Activated CD8-positive, alpha-beta memory T cell treated with anti-CD3 and anti-CD28 coated beads for 4 hours (primary cell): ENCODE measurements around the gene HYLS1.
"Not testable (repeated sequence)": the region's sequence is repeated elsewhere in the genome, so short reads cannot be mapped to it uniquely, and the experiment has no call there.

ENCODE experiments used
- DNase-seq, 2 donors: peaks; one replicate each; pipeline ENCODE4 v3.0.0-alpha.2; 2020; ENCODE audit warnings: low read depth in 2 of 2

The HYLS1 gene

GRCh38 chr11:125887373-125888324 is at the start of gene HYLS1:
Gene HYLS1 (plus strand): TSS chr11:125887668. CDS start chr11:125899369, 11,701 bp downstream.
- DNase-seq: peak; percentile 87 to 89

DNA sequence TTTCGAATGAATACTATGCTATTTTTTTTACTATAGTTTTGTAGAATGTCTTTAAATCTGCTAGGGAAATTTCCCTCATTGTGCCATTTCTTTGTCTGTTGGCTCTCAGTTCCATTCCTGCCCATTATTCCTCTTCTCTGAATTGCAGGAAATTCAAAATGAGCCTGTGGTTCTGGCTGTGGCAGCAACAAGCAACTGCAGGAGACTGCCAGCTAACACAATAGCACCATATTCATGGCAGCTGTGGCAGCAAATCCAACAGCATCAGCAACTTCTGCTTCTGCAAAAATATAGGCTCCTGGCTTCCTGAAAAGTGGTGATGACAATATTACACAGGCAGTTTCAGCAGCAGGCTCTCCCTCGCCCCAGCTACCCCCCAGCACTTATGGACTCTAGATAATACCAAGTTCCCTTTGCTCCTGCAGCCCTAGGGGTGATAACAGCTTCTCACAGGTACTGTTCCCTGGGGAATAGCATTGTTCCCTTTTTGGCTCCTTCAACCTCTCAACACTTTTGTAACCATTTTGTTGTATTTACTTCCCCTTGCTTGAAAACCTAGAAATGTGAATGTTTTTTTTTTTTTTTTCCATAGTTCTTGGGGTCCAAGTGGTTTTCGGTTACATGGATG is 45.0 kb upstream of the HYLS1 start:
- DNase-seq: no peak

GRCh38 chr11:125846188-125846587 is 41.3 kb upstream of the HYLS1 start:
- DNase-seq: no peak

DNA sequence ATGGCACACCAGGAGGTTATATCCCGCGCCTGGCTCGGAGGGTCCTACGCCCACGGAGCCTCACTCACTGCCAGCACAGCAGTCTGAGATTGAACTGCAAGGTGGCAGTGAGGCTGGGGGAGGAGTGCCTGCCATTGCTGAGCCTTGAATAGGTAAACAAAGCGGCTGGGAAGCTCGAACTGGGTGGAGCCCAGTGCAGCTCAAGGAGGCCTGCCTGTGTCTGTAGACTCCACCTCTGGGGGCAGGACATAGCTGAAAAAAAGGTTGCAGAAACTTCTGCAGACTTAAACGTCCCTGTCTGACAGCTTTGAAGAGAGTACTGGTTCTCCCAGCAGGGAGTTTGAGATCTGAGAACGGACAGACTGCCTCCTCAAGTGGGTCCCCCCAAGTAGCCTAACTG is 29.8 kb upstream of the HYLS1 start:
- not testable (repeated sequence) for DNase-seq

GRCh38 chr11:125862786-125863185 is 24.7 kb upstream of the HYLS1 start:
- DNase-seq: not testable (repeated sequence)

- DNase-seq: not testable (repeated sequence)
Observed at GRCh38 chr11:125865354-125865753, 22.1 kb upstream of the HYLS1 start.

GRCh38 chr11:125869521-125869920 is 17.9 kb upstream of the HYLS1 start:
- DNase-seq: no peak

GRCh38 chr11:125871391-125872137 is 15.9 kb upstream of the HYLS1 start:
- no peak for DNase-seq

DNA sequence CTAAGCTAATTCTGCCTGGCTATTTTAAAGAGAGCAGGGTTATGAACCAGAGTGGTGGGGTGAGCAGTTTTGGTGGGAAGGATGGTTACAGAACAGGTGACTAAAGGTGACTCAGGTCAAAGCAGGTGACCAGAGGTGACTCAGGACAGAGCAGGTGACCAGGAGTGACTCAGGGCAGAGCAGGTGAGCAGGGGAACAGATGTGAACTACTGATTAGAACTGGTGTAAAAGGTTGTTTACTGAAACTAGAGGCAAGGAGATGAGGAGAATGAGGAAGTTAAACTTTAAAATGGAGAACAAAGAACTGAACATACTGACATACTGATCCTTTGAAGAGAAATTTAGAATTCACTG is 15.4 kb upstream of the HYLS1 start:
- no peak for DNase-seq

DNA sequence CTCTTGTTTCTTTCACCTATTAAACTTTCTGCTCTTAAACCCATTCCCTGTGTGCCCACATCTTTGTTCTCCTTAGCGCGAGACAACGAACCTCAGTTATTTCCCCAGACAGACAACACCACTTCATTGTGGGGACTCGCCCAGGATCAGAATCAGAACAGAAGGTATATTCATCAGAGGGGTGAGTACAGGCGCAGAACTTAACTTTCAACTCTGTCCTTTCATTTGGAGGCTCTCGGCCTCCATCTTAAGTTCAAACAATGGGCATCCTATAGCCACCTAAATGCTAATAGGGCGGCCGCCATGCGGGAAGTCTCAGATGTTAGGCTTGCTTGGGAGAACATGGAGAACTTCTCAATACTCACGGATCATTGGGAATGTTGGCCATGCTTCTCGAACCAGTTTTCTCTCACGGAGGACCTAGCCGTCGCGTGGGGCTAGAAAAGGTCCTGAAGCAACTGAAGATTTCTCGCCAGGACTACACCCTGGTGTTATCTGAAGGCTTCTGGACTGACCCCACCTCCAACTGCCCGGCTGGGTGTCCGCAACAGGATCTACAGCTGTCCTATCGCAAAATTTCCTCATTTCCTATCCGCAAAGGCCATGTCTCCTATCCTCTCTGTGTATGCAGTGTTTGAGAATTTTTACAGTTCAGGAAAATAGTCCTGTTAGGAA is 13.4 kb upstream of the HYLS1 start:
- DNase-seq: no peak

DNA sequence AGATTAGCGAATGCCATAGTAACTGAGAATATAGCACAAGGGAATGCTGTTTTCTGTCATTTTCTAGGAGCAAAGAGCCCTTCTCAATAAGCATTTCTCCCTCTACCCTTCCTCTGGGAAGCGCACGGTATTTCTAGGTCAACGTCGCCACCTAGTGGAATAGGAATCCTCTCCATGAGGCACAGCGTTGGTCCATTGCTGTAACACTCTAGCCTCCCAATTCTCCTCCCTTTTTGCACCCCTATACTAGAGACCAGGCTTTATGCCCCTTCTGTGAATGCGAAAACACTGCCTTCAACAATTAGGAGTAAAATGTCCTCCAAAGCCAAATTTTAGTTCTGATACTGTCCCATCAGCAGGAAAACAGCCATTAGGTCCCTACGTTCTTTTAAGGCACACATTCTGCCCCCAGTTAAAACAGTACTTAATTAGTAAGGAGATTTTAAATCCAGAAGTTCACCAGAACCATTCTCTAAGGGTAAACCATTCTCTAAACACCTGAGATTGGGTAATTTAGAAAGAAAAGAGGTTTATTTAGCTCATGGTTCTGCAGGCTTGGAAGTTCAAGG is 12.8 kb upstream of the HYLS1 start:
- no peak for DNase-seq

- DNase-seq: no peak
Observed at GRCh38 chr11:125881291-125881690, 6.2 kb upstream of the HYLS1 start.

DNA sequence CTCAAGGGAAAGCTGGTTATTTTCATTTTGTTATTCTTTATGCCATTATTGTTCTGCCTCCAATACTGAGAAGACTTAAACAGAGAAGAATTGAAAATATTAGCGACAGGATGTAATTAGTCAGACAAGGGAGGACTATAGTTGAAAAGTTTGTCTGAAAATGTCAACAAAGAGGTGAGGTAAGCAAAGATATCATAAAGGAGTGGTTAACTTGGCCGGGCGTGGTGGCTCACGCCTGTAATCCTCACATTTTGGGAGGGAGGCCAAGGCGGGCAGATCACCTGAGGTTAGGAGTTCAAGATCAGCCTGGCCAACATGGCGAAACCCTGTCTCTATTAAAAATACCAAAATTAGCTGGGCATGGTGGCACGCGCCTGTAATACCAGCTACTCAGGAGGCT is 4.1 kb upstream of the HYLS1 start:
- no peak for DNase-seq

GRCh38 chr11:125886997-125887372 is 483 bp upstream of the HYLS1 start:
- DNase-seq: no peak

DNA sequence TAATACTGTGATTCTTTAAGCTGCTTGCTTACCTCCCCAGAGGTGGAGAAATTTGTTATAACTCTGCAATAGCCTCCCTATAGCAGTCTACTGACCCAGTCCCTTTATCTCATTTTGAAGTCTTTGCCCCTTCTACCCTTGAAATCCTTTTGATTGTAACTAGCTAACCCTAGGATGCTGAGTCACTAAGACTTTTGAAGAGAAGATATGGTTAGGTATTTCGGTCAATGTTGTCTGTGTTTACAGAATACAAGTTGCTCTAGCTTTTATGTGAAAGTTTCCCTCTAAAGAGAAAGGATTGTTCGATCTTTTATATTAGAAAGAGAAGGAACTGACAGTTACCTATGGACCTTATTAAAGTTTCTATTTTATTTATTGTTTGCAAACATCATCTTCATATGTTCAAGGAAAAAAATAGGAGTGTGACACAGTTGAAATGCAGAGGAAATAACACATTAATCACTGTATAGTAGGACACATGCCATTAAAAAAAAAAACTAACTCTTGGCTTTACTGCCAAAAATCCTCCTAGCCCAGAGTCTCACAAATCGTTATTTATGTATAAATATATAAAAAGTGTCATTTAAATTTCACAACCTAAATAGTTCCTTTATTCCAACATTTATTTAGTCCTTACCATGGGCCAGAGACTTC is 3.1 kb downstream of the HYLS1 start:
- no peak for DNase-seq

- DNase-seq: no peak
Observed at GRCh38 chr11:125892071-125892470, 4.6 kb downstream of the HYLS1 start.

GRCh38 chr11:125892994-125893393 is 5.5 kb downstream of the HYLS1 start:
- no peak for DNase-seq

- no peak for DNase-seq
Observed at GRCh38 chr11:125901872-125902271, 14.4 kb downstream of the HYLS1 start.

DNA sequence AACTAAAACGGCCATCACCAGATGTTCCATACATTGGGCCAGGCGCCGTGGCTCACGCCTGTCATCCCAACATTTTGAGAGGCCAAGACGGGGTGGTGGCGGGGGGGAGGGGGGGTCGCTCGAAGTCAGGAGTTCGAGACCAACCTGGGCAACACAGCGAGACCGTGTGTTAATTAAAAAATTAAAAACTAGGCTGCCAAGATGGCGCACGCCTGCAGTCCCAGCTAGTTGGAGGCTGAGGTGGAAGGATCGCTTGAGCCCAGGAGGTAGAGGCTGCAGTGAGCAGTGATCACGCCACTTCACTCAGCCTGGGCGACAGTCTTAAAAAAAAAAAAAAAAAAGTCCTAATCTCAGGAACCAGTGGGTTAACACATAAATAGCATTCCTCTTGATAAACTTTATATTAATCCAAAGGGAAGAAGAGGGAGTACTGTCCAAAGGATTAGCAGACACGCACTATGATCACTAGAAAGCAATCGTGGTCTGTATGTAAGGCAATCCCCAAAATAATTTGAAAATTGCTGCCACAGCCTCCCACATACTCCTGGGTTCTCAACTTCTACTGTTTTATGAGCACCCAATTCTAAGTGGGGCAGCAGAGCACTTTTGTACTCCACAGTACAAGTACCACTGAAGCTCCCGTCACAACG is 14.9 kb downstream of the HYLS1 start:
- no peak for DNase-seq

DNA sequence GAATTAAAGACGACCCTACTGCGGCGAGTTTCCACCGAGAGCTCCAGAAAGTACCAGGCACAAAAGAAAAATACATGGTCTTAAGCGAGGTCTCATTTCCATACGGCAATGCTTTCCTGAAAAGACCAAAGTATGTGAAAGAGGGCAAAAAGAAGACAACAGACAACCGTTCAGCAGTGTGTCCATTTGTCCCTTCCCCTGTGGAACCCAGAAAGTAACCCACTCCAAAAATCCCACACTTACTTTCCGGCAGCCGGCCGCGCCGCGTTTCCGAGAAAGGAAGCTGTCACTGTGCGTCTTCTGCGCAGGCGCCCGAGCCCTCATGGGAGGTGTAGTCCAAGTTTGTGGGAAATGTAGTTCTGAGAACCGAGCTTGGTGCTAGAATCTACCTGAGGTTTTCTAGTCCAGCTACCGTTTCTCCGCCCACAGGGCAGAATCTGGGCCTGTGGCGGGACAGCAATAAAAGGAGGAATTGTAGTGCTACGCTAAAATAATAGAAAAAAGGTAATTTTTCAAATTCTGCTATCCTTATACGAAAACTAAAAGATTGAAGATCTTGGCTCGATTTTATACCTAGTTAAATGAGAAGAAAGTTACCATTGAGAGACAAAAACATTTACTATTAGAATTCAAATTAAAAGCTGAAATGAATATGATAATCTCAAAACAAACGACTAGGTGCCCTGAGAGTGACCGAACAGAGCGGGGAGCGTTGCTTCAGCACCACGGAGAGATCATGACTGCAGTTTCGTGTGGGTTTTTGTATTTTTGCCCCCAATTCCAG is 15.7 kb downstream of the HYLS1 start, which contains the start of gene PUS3:
Gene PUS3, minus strand, starts transcription at position 280 of the 784 bp plus-strand sequence. CDS start 6,922 bp downstream, outside the sequence.
- DNase-seq: peak; percentile 73 to 82
